Body of pancreas (tissue), 4 donors: ENCODE data around the gene ZBTB20. TPM values are rescaled to one million over a fixed set of nuclear protein-coding genes. Genes with fewer than 3 reads are reported as not detected.

ENCODE experiments used
- ATAC-seq: fragments of 150-250 bp; one replicate; pipeline ENCODE4 v1.9.1; 2016
- DNase-seq, 4 donors: peaks; one replicate each; pipeline ENCODE4 v3.0.0-alpha.2; 2019
- H3K27ac ChIP-seq, 4 donors: fragments of 200-600 bp; sonication (generic); 1 replicate in 3 of 4; 2 replicates in 1 of 4; pipeline versions ENCODE4 v1.5.1 to v1.6.1; 2016 to 2019; ENCODE audit warnings: mild to moderate bottlenecking in 1 of 4, mixed read lengths in 1 of 4, moderate library complexity in 1 of 4
- H3K27me3 ChIP-seq, 2 donors: fragments of 200-600 bp; sonication (generic); one replicate each; pipeline ENCODE4 v1.6.0; 2016; ENCODE audit warnings: mild to moderate bottlenecking in 1 of 2
- H3K36me3 ChIP-seq, 2 donors: fragments of 200-600 bp; sonication (generic); replicated peaks in 1 of 2; 2 replicates each; pipeline ENCODE4 v1.5.1; 2016; ENCODE audit warnings: low read depth in 2 of 2; ENCODE audit not compliant: insufficient read depth in 1 of 2
- H3K4me1 ChIP-seq: fragments of 200-600 bp; sonication (generic); one replicate; pipeline ENCODE4 v1.6.0; 2016
- H3K4me3 ChIP-seq, 2 donors: fragments of 200-600 bp; sonication (generic); 1 replicate in 1 of 2; 2 replicates in 1 of 2; pipeline ENCODE4 v1.5.1; 2016 to 2019
- H3K9me3 ChIP-seq, 3 donors: fragments of 200-600 bp; sonication (generic); 1 replicate in 2 of 3; 2 replicates in 1 of 3; pipeline ENCODE4 v1.5.1; 2016
- CTCF ChIP-seq, 7 experiments: fragments of 450-650 bp in 4 of 7; fragments of 200-600 bp in 3 of 7; sonication (generic) in 3 of 7; IDR thresholded peaks; one replicate each; pipeline ENCODE4 v1.5.1; 2016 to 2019; ENCODE audit warnings: antibody characterized with exemption in 7 of 7
- POLR2A ChIP-seq, 3 donors: fragments of 450-650 bp; IDR thresholded peaks; one replicate each; pipeline ENCODE4 v1.6.1; 2016; ENCODE audit warnings: antibody characterized with exemption in 3 of 3, mild to moderate bottlenecking in 2 of 3
- WGBS, 2 donors: methylation state at CpG; one replicate each; pipeline ENCODE4 v1.1.5; 2017; 5-methylcytosine and 5-hydroxymethylcytosine counted together
- intact Hi-C: fragments of 100-400 bp; cut with DNase I; formaldehyde crosslinking; loops from one replicate; pipeline ENCODE4 v1.15.1; 2023
- total RNA-seq, 2 donors: library from RNA; depleted of rRNA; stranded (reverse); fragments of >200 nt; gene quantifications; one replicate each; pipeline ENCODE4 v1.1.0, GENCODE V29; 2016

ZBTB20 gene
- total RNA-seq, 2 donors from 2014 or later = 48.3 to 77.1 TPM

- DNase-seq = no peak
- WGBS, 2 donors = 77 to 79% methylated on average over 4 of the region's 4 CpGs
Observed at GRCh38 chr3:114319453-114319852, 827.6 kb downstream of the ZBTB20 start.

GRCh38 chr3:114318295-114318694 lies 828.8 kb downstream of the ZBTB20 start:
- no peaks in the 10 kb centered on the region for H3K36me3 ChIP-seq
- no peak for DNase-seq
- intact Hi-C loops = no loop called here
- no peak overlapping the region for H3K4me3 ChIP-seq
- H3K27me3 ChIP-seq = no peaks in the 10 kb centered on the region
- 94 to 95% methylated on average over 5 of the region's 5 CpGs for WGBS, 2 donors
- H3K9me3 ChIP-seq = no peaks in the 10 kb centered on the region
- no peaks in the 10 kb centered on the region for H3K4me1 ChIP-seq
- ATAC-seq = no peak
- TF ChIP-seq POLR2A (IDR thresholded peaks at IDR 0.05) = no peak
- TF ChIP-seq CTCF (IDR thresholded peaks at IDR 0.05) = no peak
- no peak overlapping the region for H3K27ac ChIP-seq

More at GRCh38 chr3:114319453-114319852, 827.6 kb downstream of the ZBTB20 start:
- Histone ChIP-seq H3K27ac (no peak overlapping the region), H3K4me3 (no peak overlapping the region), H3K4me1 (no peaks in the 10 kb centered on the region), H3K9me3 (no peaks in the 10 kb centered on the region), H3K27me3 (no peaks in the 10 kb centered on the region), H3K36me3 (no peaks in the 10 kb centered on the region)
- TF ChIP-seq CTCF (IDR thresholded peaks at IDR 0.05) (no peak), POLR2A (IDR thresholded peaks at IDR 0.05) (no peak)
- intact Hi-C loops = no loop called here
- no peak for ATAC-seq

- ATAC-seq = no peak
- Histone ChIP-seq H3K4me1 (no peaks in the 10 kb centered on the region), H3K4me3 (no peak overlapping the region), H3K36me3 (no peaks in the 10 kb centered on the region), H3K27me3 (no peaks in the 10 kb centered on the region), H3K9me3 (no peaks in the 10 kb centered on the region), H3K27ac (no peak overlapping the region)
- WGBS, 2 donors = 93 to 96% methylated on average over 2 of the region's 2 CpGs
- intact Hi-C loops = no loop called here
- TF ChIP-seq CTCF (IDR thresholded peaks at IDR 0.05) = no peak
- no peak for TF ChIP-seq POLR2A (IDR thresholded peaks at IDR 0.05)
- no peak for DNase-seq
Observed at GRCh38 chr3:114314282-114314681, 832.8 kb downstream of the ZBTB20 start.

- DNase-seq (no peak), ATAC-seq (no peak)
- no peaks in the 10 kb centered on the region for H3K27me3 ChIP-seq
- WGBS, 2 donors = 94 to 98% methylated on average over 2 of the region's 2 CpGs
- H3K4me3 ChIP-seq = no peak overlapping the region
- no peak overlapping the region for H3K27ac ChIP-seq
- H3K4me1 ChIP-seq = no peaks in the 10 kb centered on the region
- H3K9me3 ChIP-seq = no peaks in the 10 kb centered on the region
- intact Hi-C loops = no loop called here
- H3K36me3 ChIP-seq = no peaks in the 10 kb centered on the region
- no peak for TF ChIP-seq POLR2A (IDR thresholded peaks at IDR 0.05)
- no peak for TF ChIP-seq CTCF (IDR thresholded peaks at IDR 0.05)
Observed at GRCh38 chr3:114313426-114313825, 833.7 kb downstream of the ZBTB20 start.

DNA sequence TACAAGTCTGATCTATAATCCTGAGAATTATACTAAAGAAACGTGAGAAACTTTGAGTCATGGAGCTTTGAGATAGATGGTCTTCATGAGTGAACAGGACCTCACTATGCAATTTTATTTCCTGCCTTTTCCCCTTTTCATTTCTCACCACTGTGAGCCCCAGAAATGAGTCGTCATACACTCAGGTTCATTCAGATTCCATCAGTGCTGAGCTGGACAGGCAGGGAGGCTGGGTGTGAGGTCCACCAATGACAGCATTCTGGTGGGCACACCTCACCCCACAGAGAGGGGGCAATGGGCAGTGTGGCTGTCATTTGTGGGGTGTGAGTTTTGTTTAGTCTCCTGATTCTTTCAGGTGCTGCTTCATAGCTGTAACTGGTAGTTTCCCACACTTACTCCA lies 836.4 kb downstream of the ZBTB20 start:
- H3K4me1 ChIP-seq = no peaks in the 10 kb centered on the region
- no peak for DNase-seq
- intact Hi-C loops = no loop called here
- ATAC-seq = no peak
- no peak overlapping the region for H3K4me3 ChIP-seq
- H3K27ac ChIP-seq = no peak overlapping the region
- no peaks in the 10 kb centered on the region for H3K27me3 ChIP-seq
- TF ChIP-seq POLR2A (IDR thresholded peaks at IDR 0.05) = no peak
- TF ChIP-seq CTCF (IDR thresholded peaks at IDR 0.05) = no peak
- 59 to 61% methylated on average over 2 of the region's 2 CpGs for WGBS, 2 donors
- H3K36me3 ChIP-seq = no peaks in the 10 kb centered on the region
- H3K9me3 ChIP-seq = no peaks in the 10 kb centered on the region
